BJ (cell line): ENCODE measurements around the gene TRMT2A. TPM values are rescaled to one million over a fixed set of nuclear protein-coding genes. Genes with fewer than 3 reads are reported as not detected.

Source experiments
- CTCF ChIA-PET: fragments of 350-600 bp; formaldehyde crosslinking; extraction: SDS; loops from one replicate; lab custom pipeline; 2021; ENCODE audit warnings: antibody characterized with exemption, inconsistent platforms; lab: Yijun Ruan, JAX
- POLR2A ChIA-PET: fragments of 300-600 bp; sonication (Branson Sonifier 250); formaldehyde crosslinking; extraction: SDS; loops from one replicate; lab custom pipeline; 2021; ENCODE audit warnings: antibody characterized with exemption; lab: Charles Lee
- DNase-seq: peaks from one replicate; pipeline ENCODE4 v3.0.0-alpha.2; 2011; ENCODE audit warnings: low read depth
- H3K27me3 ChIP-seq: 2 replicates; pipeline ENCODE4 v1.6.0; 2011; ENCODE audit warnings: low read length; ENCODE audit not compliant: control insufficient read depth, insufficient read depth
- H3K36me3 ChIP-seq: 2 replicates; pipeline ENCODE4 v1.5.1; 2011; ENCODE audit warnings: low read length; ENCODE audit not compliant: control insufficient read depth, insufficient read depth
- H3K4me3 ChIP-seq: 2 replicates; pipeline ENCODE4 v1.5.1; 2011; ENCODE audit warnings: low read depth, mild to moderate bottlenecking, control low read depth, low read length
- polyA plus RNA-seq: library from polyadenylated mRNA; depleted of rRNA; stranded (reverse); fragments of >200 nt; gene quantifications from 2 replicates; pipeline ENCODE4 v1.2.3, GENCODE V29; 2011
- TF ChIP-seq, protein P1 (sequence below): IDR thresholded peaks from 2 replicates; pipeline ENCODE4 v1.5.1; 2011; ENCODE audit warnings: low read depth, mild to moderate bottlenecking, control low read depth, inconsistent platforms, low read length, moderate library complexity; ENCODE audit not compliant: insufficient read depth

The TRMT2A gene
- polyA plus RNA-seq, 1 experiment = 34.2 TPM

DNA sequence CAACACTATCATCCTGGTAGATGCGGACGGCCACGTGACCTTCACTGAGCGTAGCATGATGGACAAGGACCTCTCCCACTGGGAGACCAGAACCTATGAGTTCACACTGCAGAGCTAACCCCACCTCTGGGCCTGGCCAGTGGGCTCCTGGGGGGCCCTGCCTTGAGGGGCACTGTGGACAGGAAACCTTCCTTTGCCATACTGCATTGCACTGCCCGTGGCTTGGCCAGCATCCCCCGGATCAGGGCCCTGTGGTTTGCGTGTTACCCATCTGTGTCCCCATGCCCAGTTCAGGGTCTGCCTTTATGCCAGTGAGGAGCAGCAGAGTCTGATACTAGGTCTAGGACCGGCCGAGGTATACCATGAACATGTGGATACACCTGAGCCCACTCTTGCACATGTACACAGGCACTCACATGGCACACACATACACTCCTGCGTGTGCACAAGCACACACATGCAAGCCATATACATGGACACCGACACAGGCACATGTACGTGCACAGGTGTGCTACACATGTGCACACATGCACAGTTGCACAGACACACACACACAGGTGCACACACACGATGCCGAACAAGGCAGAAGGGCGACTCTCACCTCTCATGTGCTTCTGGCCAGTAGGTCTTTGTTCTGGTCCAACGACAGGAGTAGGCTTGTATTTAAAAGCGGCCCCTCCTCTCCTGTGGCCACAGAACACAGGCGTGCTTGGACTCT is 52.3 kb downstream of the TRMT2A start:
- no peak for DNase-seq
- H3K36me3 ChIP-seq = peaks cover 29% of the 10 kb centered on the region
- ChIA-PET POLR2A (no interaction called here), CTCF (no interaction called here)
- H3K4me3 ChIP-seq = no peak overlapping the region
- TF ChIP-seq, protein P1, sequence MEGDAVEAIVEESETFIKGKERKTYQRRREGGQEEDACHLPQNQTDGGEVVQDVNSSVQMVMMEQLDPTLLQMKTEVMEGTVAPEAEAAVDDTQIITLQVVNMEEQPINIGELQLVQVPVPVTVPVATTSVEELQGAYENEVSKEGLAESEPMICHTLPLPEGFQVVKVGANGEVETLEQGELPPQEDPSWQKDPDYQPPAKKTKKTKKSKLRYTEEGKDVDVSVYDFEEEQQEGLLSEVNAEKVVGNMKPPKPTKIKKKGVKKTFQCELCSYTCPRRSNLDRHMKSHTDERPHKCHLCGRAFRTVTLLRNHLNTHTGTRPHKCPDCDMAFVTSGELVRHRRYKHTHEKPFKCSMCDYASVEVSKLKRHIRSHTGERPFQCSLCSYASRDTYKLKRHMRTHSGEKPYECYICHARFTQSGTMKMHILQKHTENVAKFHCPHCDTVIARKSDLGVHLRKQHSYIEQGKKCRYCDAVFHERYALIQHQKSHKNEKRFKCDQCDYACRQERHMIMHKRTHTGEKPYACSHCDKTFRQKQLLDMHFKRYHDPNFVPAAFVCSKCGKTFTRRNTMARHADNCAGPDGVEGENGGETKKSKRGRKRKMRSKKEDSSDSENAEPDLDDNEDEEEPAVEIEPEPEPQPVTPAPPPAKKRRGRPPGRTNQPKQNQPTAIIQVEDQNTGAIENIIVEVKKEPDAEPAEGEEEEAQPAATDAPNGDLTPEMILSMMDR = no peak
- no peaks in the 10 kb centered on the region for H3K27me3 ChIP-seq

DNA sequence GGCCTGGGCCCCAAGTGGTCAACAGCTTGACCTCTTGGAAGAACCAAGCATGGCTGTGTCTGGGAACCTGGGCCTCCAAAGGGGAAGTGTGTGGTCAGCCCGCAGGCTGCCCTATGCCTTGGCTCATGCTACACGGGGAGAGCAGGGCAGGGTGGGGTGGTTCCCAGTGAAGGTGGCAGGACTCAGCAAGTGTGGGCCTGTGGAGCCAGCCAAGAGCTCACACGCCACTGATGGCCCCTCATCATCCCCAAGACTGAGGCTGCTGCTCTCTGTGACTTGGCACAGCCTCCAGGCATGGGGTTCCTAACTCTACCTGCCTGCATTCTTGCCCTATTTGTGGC is 52.9 kb downstream of the TRMT2A start:
- Histone ChIP-seq H3K27me3 (no peaks in the 10 kb centered on the region), H3K36me3 (peaks cover 29% of the 10 kb centered on the region), H3K4me3 (no peak overlapping the region)
- CTCF ChIA-PET = no interaction called here
- DNase-seq = no peak
- TF ChIP-seq, protein P1 = no peak
- POLR2A ChIA-PET = no interaction called here

DNA sequence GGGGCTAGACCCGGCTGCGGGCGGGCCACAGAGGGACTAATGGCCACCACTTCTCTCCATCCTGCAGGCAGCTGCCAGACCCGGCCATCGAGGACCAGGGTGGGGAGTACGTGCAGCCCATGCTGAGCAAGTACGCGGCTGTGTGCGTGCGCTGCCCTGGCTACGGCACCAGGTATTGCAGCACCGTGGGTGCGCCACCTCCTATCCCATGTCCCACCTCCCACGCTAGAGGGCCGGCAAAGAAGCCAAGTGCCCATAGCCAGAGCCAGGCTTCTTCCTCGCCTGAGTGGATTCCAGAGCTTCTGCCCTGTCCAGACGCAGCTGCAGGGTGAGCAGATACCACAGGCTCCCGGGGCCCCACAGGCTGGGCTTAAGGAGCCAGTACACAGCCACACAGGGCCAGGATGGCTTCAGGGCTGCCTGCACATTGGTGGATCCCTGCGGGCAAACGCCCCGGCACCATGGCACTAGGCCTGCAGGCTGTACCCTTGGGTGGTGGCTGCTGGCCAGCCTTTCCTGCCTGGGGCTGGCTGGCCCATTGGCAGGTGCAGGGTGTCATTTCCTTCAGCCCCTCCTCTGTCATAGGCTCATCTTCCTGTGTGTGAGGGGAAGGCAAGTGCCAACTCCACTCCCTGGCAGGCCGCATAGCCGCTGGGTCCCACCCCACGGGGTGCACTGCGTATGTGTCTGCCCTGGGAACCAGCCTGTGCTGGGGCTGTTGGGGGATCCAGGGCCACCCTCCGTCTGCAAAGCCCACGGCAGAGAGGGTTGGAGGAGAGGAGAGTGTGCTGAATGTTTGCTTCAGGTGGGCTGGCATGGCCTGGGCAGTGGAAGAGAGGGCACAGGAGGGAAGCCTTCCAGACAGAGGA is 53.5 kb downstream of the TRMT2A start:
- no peak overlapping the region for H3K4me3 ChIP-seq
- TF ChIP-seq, protein P1 = no peak
- ChIA-PET POLR2A (no interaction called here), CTCF (no interaction called here)
- no peak for DNase-seq
- H3K36me3 ChIP-seq = peaks cover 29% of the 10 kb centered on the region
- no peaks in the 10 kb centered on the region for H3K27me3 ChIP-seq

DNA sequence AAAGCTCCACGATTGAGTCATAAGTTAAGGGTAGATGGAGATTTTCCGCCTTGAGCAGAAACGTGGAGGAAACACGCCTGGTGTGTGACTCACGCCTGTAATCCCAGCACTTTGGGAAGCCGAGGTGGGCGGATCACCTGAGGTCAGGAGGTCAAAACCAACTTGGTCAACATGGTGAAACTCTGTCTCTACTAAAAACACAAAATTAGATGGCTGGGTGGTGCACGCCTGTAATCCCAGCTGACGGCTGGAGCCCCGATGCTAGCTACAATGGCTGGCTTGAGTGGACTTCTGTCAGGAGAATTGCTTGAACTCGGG is 54.3 kb downstream of the TRMT2A start:
- no peak for DNase-seq
- POLR2A ChIA-PET = no interaction called here
- TF ChIP-seq, protein P1 = no peak
- CTCF ChIA-PET = interaction anchor here (1.4 kb wide), 1 partner anchor 9 kb away, joined by 4 read pairs; no protein-coding TSS in a partner anchor
- Histone ChIP-seq H3K36me3 (peaks cover 29% of the 10 kb centered on the region), H3K27me3 (no peaks in the 10 kb centered on the region), H3K4me3 (no peak overlapping the region)

DNA sequence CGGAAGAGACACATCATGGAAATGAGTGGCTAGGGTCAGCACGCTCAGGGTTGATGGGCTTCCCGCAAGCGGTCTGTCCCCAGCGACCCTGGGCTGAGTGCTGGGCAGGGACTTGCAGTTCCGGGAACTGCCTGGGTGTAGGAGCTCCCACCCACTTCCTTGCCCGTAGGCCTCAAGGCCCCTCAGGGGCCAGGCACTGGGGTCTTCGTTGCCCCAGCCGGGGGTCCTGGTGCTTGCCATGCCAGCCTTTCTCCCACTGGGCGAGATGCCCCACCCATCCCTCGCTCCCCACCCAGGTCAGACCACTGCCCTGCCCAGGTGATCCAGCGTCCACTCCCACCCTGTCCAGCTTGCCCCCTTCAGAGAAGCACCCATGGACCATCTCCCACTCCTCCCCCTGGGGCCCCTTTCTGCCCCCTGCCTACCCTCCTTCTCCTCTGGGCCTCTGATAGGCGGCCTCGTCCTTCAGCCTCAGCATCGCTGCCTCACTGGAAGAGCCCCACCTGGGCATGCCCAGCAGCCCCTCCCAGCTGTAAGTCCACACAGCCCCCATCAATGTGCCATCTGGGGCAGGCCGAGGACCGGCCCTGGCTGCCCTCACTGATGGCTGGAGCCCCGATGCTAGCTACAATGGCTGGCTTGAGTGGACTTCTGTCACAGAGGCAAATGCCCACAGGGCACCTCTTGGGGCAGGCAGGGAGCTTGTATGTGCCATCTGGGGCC is 54.8 kb downstream of the TRMT2A start:
- POLR2A ChIA-PET = no interaction called here
- CTCF ChIA-PET = interaction anchor here (0.6 to 1.4 kb wide), 2 partner anchors 9 to 108 kb away, joined by 3 to 4 read pairs; no protein-coding TSS in a partner anchor

More for the DNA sequence above, 54.8 kb downstream of the TRMT2A start:
- DNase-seq = no peak
- Histone ChIP-seq H3K36me3 (peaks cover 29% of the 10 kb centered on the region), H3K27me3 (no peaks in the 10 kb centered on the region), H3K4me3 (no peak overlapping the region)
- TF ChIP-seq, protein P1 = no peak
